KG1 (cell line): ENCODE data around the gene DAZ4.
"Not testable (repeated sequence)": the region's sequence is repeated elsewhere in the genome, so short reads cannot be mapped to it uniquely, and the experiment has no call there.

ENCODE experiments used
- DNase-seq: peaks from one replicate; lab custom pipeline; 2025; lab: John Stamatoyannopoulos, UW

DAZ4 gene

DNA sequence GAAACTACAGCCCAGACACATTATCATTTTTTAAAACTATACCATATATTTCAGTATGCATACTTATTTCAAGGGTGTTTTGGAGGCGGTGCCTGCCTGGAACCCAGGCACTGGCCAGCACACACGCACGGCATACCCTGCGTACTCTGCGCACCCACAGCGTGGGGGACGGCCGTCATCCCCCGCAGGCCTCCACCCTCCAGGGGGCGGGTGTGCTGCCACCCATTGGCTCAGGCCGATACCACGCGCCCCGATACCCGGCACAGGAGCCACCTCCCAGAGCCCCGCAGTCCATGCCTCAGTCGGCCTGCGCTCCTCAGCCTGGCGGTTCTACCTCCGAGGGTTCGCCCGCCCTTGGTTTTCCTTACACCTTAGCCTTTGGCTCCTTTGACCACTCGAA, at the start of gene DAZ4:
Gene DAZ4, plus strand, starts transcription at position 301 of the 400 bp plus-strand sequence. CDS start 208 bp downstream, outside the sequence.
- DNase-seq, result not testable (repeated sequence)

DNA sequence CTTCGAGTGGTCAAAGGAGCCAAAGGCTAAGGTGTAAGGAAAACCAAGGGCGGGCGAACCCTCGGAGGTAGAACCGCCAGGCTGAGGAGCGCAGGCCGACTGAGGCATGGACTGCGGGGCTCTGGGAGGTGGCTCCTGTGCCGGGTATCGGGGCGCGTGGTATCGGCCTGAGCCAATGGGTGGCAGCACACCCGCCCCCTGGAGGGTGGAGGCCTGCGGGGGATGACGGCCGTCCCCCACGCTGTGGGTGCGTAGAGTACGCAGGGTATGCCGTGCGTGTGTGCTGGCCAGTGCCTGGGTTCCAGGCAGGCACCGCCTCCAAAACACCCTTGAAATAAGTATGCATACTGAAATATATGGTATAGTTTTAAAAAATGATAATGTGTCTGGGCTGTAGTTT, 20.4 kb upstream of the DAZ4 start, which contains the start of gene DAZ3:
Gene DAZ3, minus strand, starts transcription at position 101 of the 400 bp plus-strand sequence. CDS start 208 bp downstream, outside the sequence.
- not testable (repeated sequence) for DNase-seq

DNA sequence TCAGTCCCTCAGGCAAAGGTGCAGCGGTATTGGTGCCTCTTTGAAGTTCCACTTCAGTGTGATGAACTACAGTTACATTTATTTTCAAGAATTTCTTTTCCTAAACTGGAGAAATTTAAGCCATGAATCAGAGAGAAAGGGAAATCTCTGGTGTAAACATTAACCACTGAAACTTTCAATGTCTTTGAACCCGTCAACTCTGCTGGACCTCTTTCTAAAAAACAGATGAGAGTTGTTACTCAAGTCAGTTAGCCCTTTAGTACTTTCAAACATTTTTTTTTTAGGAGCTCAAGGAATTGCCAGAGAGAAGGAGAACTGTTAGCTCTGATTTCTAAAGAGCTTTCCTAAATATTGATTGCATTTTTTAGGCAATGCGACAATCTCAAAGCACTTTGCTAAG, 11.9 kb upstream of the DAZ4 start:
- DNase-seq, result not testable (repeated sequence)

- DNase-seq, result not testable (repeated sequence)
Measured at GRCh38 chrY:24824184-24824879, 9.4 kb upstream of the DAZ4 start.

DNA sequence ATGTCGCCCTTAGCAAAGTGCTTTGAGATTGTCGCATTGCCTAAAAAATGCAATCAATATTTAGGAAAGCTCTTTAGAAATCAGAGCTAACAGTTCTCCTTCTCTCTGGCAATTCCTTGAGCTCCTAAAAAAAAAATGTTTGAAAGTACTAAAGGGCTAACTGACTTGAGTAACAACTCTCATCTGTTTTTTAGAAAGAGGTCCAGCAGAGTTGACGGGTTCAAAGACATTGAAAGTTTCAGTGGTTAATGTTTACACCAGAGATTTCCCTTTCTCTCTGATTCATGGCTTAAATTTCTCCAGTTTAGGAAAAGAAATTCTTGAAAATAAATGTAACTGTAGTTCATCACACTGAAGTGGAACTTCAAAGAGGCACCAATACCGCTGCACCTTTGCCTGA, 8.7 kb upstream of the DAZ4 start:
- DNase-seq, result not testable (repeated sequence)
